MM.1S (cell line): ENCODE data around the gene POP5.

Experiments
- DNase-seq: peaks from one replicate; pipeline ENCODE4 v3.0.0-alpha.2; 2015
- H2AFZ ChIP-seq: fragments of 300-600 bp; sonication (generic); 2 replicates; pipeline ENCODE4 v1.6.0; 2016; ENCODE audit warnings: antibody characterized with exemption, low read length
- H3F3A ChIP-seq: fragments of 300-600 bp; sonication (generic); 2 replicates; pipeline ENCODE4 v1.6.1; 2016; ENCODE audit warnings: mild to moderate bottlenecking, antibody characterized with exemption, low read length, moderate library complexity, mixed read lengths; ENCODE audit not compliant: insufficient read depth
- H3K27ac ChIP-seq: fragments of 300-600 bp; sonication (generic); 2 replicates; pipeline ENCODE4 v1.5.1; 2016; ENCODE audit warnings: mild to moderate bottlenecking, low read length
- H3K27me3 ChIP-seq: fragments of 300-600 bp; sonication (generic); replicated peaks from 2 replicates; pipeline ENCODE4 v1.6.0; 2016; ENCODE audit warnings: low read length; ENCODE audit not compliant: insufficient read depth
- H3K36me3 ChIP-seq: fragments of 300-600 bp; sonication (generic); replicated peaks from 2 replicates; pipeline ENCODE4 v1.6.1; 2016; ENCODE audit warnings: mild to moderate bottlenecking, low read length, mixed read lengths; ENCODE audit not compliant: insufficient read depth
- H3K4me1 ChIP-seq: fragments of 300-600 bp; sonication (generic); 2 replicates; pipeline ENCODE4 v1.6.1; 2016; ENCODE audit warnings: low read length, mixed read lengths
- H3K4me2 ChIP-seq: fragments of 300-600 bp; sonication (generic); 2 replicates; pipeline ENCODE4 v1.6.0; 2016; ENCODE audit warnings: low read depth, low read length
- H3K4me3 ChIP-seq: fragments of 300-600 bp; sonication (generic); 2 replicates; pipeline ENCODE4 v1.5.1; 2016; ENCODE audit warnings: low read length, mixed read lengths
- H3K79me2 ChIP-seq: fragments of 300-600 bp; sonication (generic); 2 replicates; pipeline ENCODE4 v1.6.1; 2016; ENCODE audit warnings: mixed run types, low read length, mixed read lengths
- H3K9ac ChIP-seq: fragments of 300-600 bp; sonication (generic); 2 replicates; pipeline ENCODE4 v1.6.1; 2016; ENCODE audit warnings: low read length, mixed read lengths
- H3K9me2 ChIP-seq: fragments of 300-600 bp; sonication (generic); replicated peaks from 2 replicates; pipeline ENCODE4 v1.6.1; 2016; ENCODE audit warnings: mild to moderate bottlenecking, low read length, mixed read lengths; ENCODE audit not compliant: insufficient read depth
- H3K9me3 ChIP-seq: fragments of 300-600 bp; sonication (generic); replicated peaks from 2 replicates; pipeline ENCODE4 v1.6.1; 2016; ENCODE audit warnings: mild to moderate bottlenecking, low read length, mixed read lengths; ENCODE audit not compliant: insufficient read depth
- H4K20me1 ChIP-seq: fragments of 300-600 bp; sonication (generic); 2 replicates; pipeline ENCODE4 v1.6.1; 2016; ENCODE audit warnings: mild to moderate bottlenecking, low read length, moderate library complexity, mixed read lengths; ENCODE audit not compliant: insufficient read depth
- CTCF ChIP-seq: fragments of 300-600 bp; sonication (generic); IDR thresholded peaks from 2 replicates; pipeline ENCODE4 v1.5.1; 2016; ENCODE audit warnings: antibody characterized with exemption, low read length, mixed read lengths
- EZH2 ChIP-seq: fragments of 300-600 bp; sonication (generic); optimal IDR thresholded peaks from 2 replicates; pipeline ENCODE3; 2017; ENCODE audit warnings: low read depth, mild to moderate bottlenecking, antibody characterized with exemption, low read length, mixed read lengths
- EZH2phosphoT487 ChIP-seq: fragments of 300-600 bp; sonication (generic); IDR thresholded peaks from 2 replicates; pipeline ENCODE4 v1.6.1; 2018; ENCODE audit warnings: antibody characterized with exemption, low read length

Gene POP5

GRCh38 chr12:120599672-120600552 is 18.7 kb upstream of the POP5 start:
- TF ChIP-seq EZH2, result no peak
- TF ChIP-seq CTCF, result no peak
- no peak for TF ChIP-seq EZH2phosphoT487
- Histone ChIP-seq H3K4me3 (no peak overlapping the region), H3K36me3 (no peaks in the 10 kb centered on the region), H3K27ac (no peak overlapping the region), H3K9me3 (no peaks in the 10 kb centered on the region), H4K20me1 (no peaks in the 10 kb centered on the region), H3K4me2 (no peak overlapping the region), H3K4me1 (no peaks in the 10 kb centered on the region), H3K9ac (no peak overlapping the region), H3K79me2 (no peaks in the 10 kb centered on the region), H2AFZ (no peak overlapping the region), H3K9me2 (no peaks in the 10 kb centered on the region), H3K27me3 (no peaks in the 10 kb centered on the region), H3F3A (no peaks in the 10 kb centered on the region)
- DNase-seq, result no peak

- no peak for TF ChIP-seq CTCF
- no peak for TF ChIP-seq EZH2phosphoT487
- TF ChIP-seq EZH2, result no peak
- Histone ChIP-seq H3K27me3 (no peaks in the 10 kb centered on the region), H3K9me2 (no peaks in the 10 kb centered on the region), H3K27ac (no peak overlapping the region), H3K4me1 (no peaks in the 10 kb centered on the region), H3K4me3 (no peak overlapping the region), H3K9me3 (no peaks in the 10 kb centered on the region), H3K4me2 (no peak overlapping the region), H3F3A (no peaks in the 10 kb centered on the region), H4K20me1 (no peaks in the 10 kb centered on the region), H2AFZ (no peak overlapping the region), H3K36me3 (no peaks in the 10 kb centered on the region), H3K9ac (no peak overlapping the region), H3K79me2 (no peaks in the 10 kb centered on the region)
- DNase-seq, result peak; percentile 21
Measured at GRCh38 chr12:120598674-120599463, 17.7 kb upstream of the POP5 start.

GRCh38 chr12:120597861-120598260 is 16.7 kb upstream of the POP5 start:
- H3K4me3 ChIP-seq, result no peak overlapping the region
- H3K27ac ChIP-seq, result no peak overlapping the region
- H3K36me3 ChIP-seq, result no peaks in the 10 kb centered on the region
- no peak overlapping the region for H3K4me2 ChIP-seq
- no peaks in the 10 kb centered on the region for H3K9me2 ChIP-seq
- DNase-seq, result no peak
- no peaks in the 10 kb centered on the region for H3F3A ChIP-seq
- H3K9me3 ChIP-seq, result no peaks in the 10 kb centered on the region
- no peaks in the 10 kb centered on the region for H3K79me2 ChIP-seq
- H3K4me1 ChIP-seq, result no peaks in the 10 kb centered on the region
- H3K27me3 ChIP-seq, result no peaks in the 10 kb centered on the region
- TF ChIP-seq EZH2phosphoT487 (no peak), CTCF (no peak)
- no peaks in the 10 kb centered on the region for H4K20me1 ChIP-seq
- H3K9ac ChIP-seq, result no peak overlapping the region
- no peak overlapping the region for H2AFZ ChIP-seq
